GM23338 (cell line): ENCODE measurements around the gene GID4. TPM values are rescaled to one million over a fixed set of nuclear protein-coding genes. Genes with fewer than 3 reads are reported as not detected.

Source experiments
- ATAC-seq: fragments of 200-7000 bp; cut with Tn5 transposase; 3 replicates; pipeline ENCODE4 v1.9.1; 2020
- DNase-seq: peaks from one replicate; pipeline ENCODE4 v3.0.0-alpha.2; 2015; ENCODE audit warnings: low spot score
- H2AFZ ChIP-seq: fragments of 200-600 bp; sonication (generic); 2 replicates; pipeline ENCODE4 v1.8.0; 2016; ENCODE audit warnings: antibody characterized with exemption, mild to moderate bottlenecking, moderate library complexity
- H3F3A ChIP-seq: fragments of 200-600 bp; sonication (generic); replicated peaks from 2 replicates; pipeline ENCODE4 v1.8.0; 2017; ENCODE audit warnings: antibody characterized with exemption, mixed run types, low read depth
- H3K27ac ChIP-seq: fragments of 200-600 bp; sonication (generic); 2 replicates; pipeline ENCODE4 v1.6.1; 2016; ENCODE audit warnings: low read depth
- H3K27me3 ChIP-seq: fragments of 200-600 bp; sonication (generic); 2 replicates; pipeline ENCODE4 v1.8.0; 2016; ENCODE audit warnings: mild to moderate bottlenecking, mixed run types, moderate library complexity; ENCODE audit not compliant: insufficient read depth
- H3K36me3 ChIP-seq: fragments of 200-600 bp; sonication (generic); 2 replicates; pipeline ENCODE4 v1.8.0; 2016; ENCODE audit warnings: mild to moderate bottlenecking; ENCODE audit not compliant: insufficient read depth
- H3K4me1 ChIP-seq: fragments of 200-600 bp; sonication (generic); 2 replicates; pipeline ENCODE4 v1.8.0; 2016; ENCODE audit warnings: mild to moderate bottlenecking, moderate library complexity; ENCODE audit not compliant: insufficient read depth
- H3K4me2 ChIP-seq: fragments of 200-600 bp; sonication (generic); 2 replicates; pipeline ENCODE4 v1.7.1; 2017; ENCODE audit warnings: mixed run types
- H3K4me3 ChIP-seq: fragments of 200-600 bp; sonication (generic); 2 replicates; pipeline ENCODE4 v1.6.1; 2016; ENCODE audit warnings: mixed run types
- H3K79me2 ChIP-seq: fragments of 200-600 bp; sonication (generic); replicated peaks from 2 replicates; pipeline ENCODE4 v1.8.0; 2017; ENCODE audit warnings: mild to moderate bottlenecking; ENCODE audit not compliant: insufficient read depth
- H3K9me2 ChIP-seq: fragments of 200-600 bp; sonication (generic); 2 replicates; pipeline ENCODE4 v1.8.0; 2017; ENCODE audit not compliant: insufficient read depth
- H4K20me1 ChIP-seq: fragments of 200-600 bp; sonication (generic); replicated peaks from 2 replicates; pipeline ENCODE4 v1.8.0; 2017; ENCODE audit warnings: mild to moderate bottlenecking; ENCODE audit not compliant: insufficient read depth
- H3K27ac Mint-ChIP-seq: 2 replicates; pipeline ENCODE4 v1.8.0; 2020; ENCODE audit warnings: inconsistent platforms, mild to moderate bottlenecking, moderate library complexity, mixed read lengths
- H3K27me3 Mint-ChIP-seq: 3 replicates; pipeline ENCODE4 v1.8.0; 2022; ENCODE audit warnings: low read depth, mild to moderate bottlenecking, moderate library complexity, mixed read lengths, inconsistent platforms; ENCODE audit not compliant: insufficient read depth, poor library complexity
- H3K36me3 Mint-ChIP-seq: 3 replicates; pipeline ENCODE4 v1.8.0; 2021; ENCODE audit warnings: low read depth, mild to moderate bottlenecking, inconsistent platforms, moderate library complexity, mixed read lengths
- H3K4me1 Mint-ChIP-seq: 3 replicates; pipeline ENCODE4 v1.8.0; 2020; ENCODE audit warnings: mild to moderate bottlenecking, inconsistent platforms, mixed read lengths
- H3K4me3 Mint-ChIP-seq: 3 replicates; pipeline ENCODE4 v1.8.0; 2021; ENCODE audit warnings: moderate library complexity, mild to moderate bottlenecking, inconsistent platforms, mixed read lengths
- H3K9me3 Mint-ChIP-seq: 3 replicates; pipeline ENCODE4 v1.8.0; 2020; ENCODE audit warnings: moderate library complexity, mild to moderate bottlenecking, inconsistent platforms, mixed read lengths
- CREB1 ChIP-seq: fragments of 250-450 bp; sonication (Bioruptor Pico); IDR thresholded peaks from 2 replicates; pipeline ENCODE4 v1.5.0; 2020; ENCODE audit warnings: low read depth, mild to moderate bottlenecking, moderate library complexity
- CTCF ChIP-seq, 2 experiments: fragments of 200-600 bp in 1 of 2; sonication (generic) in 1 of 2; conservative IDR thresholded peaks; 2 replicates each; pipeline versions ENCODE4 v1.5.1 to v1.6.1; 2016 to 2017; ENCODE audit warnings: antibody characterized with exemption in 2 of 2, low read depth in 2 of 2, mild to moderate bottlenecking in 2 of 2, moderate library complexity in 1 of 2
- EZH2 ChIP-seq: fragments of 200-600 bp; sonication (generic); IDR thresholded peaks from one replicate; pipeline ENCODE4 v1.8.0; 2017; ENCODE audit warnings: antibody characterized with exemption, mild to moderate bottlenecking, low read depth; ENCODE audit not compliant: unreplicated experiment
- EZH2phosphoT487 ChIP-seq: fragments of 200-600 bp; sonication (generic); IDR thresholded peaks from one replicate; pipeline ENCODE4 v1.8.1; 2018; ENCODE audit warnings: antibody characterized with exemption; ENCODE audit not compliant: unreplicated experiment
- JUNB ChIP-seq: IDR thresholded peaks from one replicate; pipeline ENCODE4 v1.6.1; 2016; ENCODE audit warnings: antibody characterized with exemption; ENCODE audit not compliant: unreplicated experiment
- NANOG ChIP-seq: IDR thresholded peaks from 2 replicates; pipeline ENCODE4 v1.6.1; 2016; ENCODE audit warnings: antibody characterized with exemption, borderline replicate concordance
- POLR2AphosphoS5 ChIP-seq: IDR thresholded peaks from 2 replicates; pipeline ENCODE4 v1.6.1; 2016; ENCODE audit warnings: antibody characterized with exemption, low read depth
- STAT1 ChIP-seq: IDR thresholded peaks from one replicate; pipeline ENCODE4 v1.6.1; 2016; ENCODE audit warnings: antibody characterized with exemption; ENCODE audit not compliant: unreplicated experiment
- ZNF114 ChIP-seq: fragments of 250-450 bp; sonication (Bioruptor Pico); IDR thresholded peaks from 2 replicates; pipeline ENCODE4 v1.5.0; 2020; ENCODE audit warnings: mild to moderate bottlenecking, moderate library complexity
- ZNF331 ChIP-seq: fragments of 250-450 bp; sonication (Bioruptor Pico); IDR thresholded peaks from 2 replicates; pipeline ENCODE4 v1.5.0; 2020; ENCODE audit warnings: low read depth, mild to moderate bottlenecking, moderate library complexity
- polyA plus RNA-seq: library from polyadenylated mRNA; unstranded; fragments of >200 nt; fragmentation: Nextera tagmentation; extraction: Ambion mirVana; gene quantifications from 2 replicates; pipeline ENCODE4 v1.2.1, GENCODE V29; 2016
- total RNA-seq: library from RNA; depleted of rRNA; stranded (reverse); fragments of >200 nt; shearing (Covaris generic); gene quantifications from 2 replicates; pipeline ENCODE4 v1.2.3, GENCODE V29; 2014
- TF ChIP-seq, protein P1 (sequence below): fragments of 250-450 bp; sonication (Bioruptor Pico); IDR thresholded peaks from 2 replicates; pipeline ENCODE4 v1.5.0; 2020; ENCODE audit warnings: mild to moderate bottlenecking, moderate library complexity
- TF ChIP-seq, protein P2 (sequence below): IDR thresholded peaks from one replicate; pipeline ENCODE4 v1.6.1; 2018; ENCODE audit warnings: antibody characterized with exemption; ENCODE audit not compliant: unreplicated experiment
- TF ChIP-seq, protein P3 (sequence below): IDR thresholded peaks from 2 replicates; pipeline ENCODE4 v1.6.1; 2016; ENCODE audit warnings: antibody characterized with exemption

GID4 gene
- total and polyA plus RNA-seq, 2 experiments from 2014 or later: 6.3 to 11.2 TPM

DNA sequence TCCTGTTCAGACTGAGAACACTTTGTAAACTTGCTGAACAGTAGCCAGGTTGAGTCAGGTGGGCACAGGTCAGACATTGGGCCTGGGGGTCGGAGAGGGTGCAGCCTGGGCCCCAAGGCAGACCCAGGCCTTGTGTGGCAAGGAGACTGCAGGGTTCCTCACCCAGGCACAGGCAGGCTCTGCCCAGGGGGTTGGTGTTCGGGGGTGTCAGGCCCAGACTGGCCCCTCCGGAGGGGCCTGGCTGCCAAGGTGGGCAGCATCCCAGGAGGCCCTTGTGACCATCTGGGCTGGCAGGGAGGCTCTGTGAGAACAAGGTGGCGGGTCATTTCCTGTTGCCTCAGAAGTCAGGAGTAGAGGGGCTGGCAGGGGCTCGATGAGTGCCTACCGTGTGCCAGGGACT, 68.8 kb downstream of the GID4 start:
- DNase-seq: no peak
- H3K27me3 ChIP-seq: no peaks in the 10 kb centered on the region

More for the DNA sequence above, 68.8 kb downstream of the GID4 start:
- Histone ChIP-seq H3K36me3 (no peaks in the 10 kb centered on the region), H3K4me3 (no peak overlapping the region), H3F3A (no peaks in the 10 kb centered on the region), H3K79me2 (no peaks in the 10 kb centered on the region), H4K20me1 (no peaks in the 10 kb centered on the region; the same call in 1 of the 2 replicates), H2AFZ (no peak overlapping the region), H3K9me2 (no peaks in the 10 kb centered on the region), H3K4me1 (no peaks in the 10 kb centered on the region), H3K27ac (no peak overlapping the region), H3K4me2 (no peak overlapping the region)
- H3K36me3 Mint-ChIP-seq: peaks cover 6% of the 10 kb centered on the region
- H3K9me3 Mint-ChIP-seq: no peaks in the 10 kb centered on the region
- TF ChIP-seq, protein P1, sequence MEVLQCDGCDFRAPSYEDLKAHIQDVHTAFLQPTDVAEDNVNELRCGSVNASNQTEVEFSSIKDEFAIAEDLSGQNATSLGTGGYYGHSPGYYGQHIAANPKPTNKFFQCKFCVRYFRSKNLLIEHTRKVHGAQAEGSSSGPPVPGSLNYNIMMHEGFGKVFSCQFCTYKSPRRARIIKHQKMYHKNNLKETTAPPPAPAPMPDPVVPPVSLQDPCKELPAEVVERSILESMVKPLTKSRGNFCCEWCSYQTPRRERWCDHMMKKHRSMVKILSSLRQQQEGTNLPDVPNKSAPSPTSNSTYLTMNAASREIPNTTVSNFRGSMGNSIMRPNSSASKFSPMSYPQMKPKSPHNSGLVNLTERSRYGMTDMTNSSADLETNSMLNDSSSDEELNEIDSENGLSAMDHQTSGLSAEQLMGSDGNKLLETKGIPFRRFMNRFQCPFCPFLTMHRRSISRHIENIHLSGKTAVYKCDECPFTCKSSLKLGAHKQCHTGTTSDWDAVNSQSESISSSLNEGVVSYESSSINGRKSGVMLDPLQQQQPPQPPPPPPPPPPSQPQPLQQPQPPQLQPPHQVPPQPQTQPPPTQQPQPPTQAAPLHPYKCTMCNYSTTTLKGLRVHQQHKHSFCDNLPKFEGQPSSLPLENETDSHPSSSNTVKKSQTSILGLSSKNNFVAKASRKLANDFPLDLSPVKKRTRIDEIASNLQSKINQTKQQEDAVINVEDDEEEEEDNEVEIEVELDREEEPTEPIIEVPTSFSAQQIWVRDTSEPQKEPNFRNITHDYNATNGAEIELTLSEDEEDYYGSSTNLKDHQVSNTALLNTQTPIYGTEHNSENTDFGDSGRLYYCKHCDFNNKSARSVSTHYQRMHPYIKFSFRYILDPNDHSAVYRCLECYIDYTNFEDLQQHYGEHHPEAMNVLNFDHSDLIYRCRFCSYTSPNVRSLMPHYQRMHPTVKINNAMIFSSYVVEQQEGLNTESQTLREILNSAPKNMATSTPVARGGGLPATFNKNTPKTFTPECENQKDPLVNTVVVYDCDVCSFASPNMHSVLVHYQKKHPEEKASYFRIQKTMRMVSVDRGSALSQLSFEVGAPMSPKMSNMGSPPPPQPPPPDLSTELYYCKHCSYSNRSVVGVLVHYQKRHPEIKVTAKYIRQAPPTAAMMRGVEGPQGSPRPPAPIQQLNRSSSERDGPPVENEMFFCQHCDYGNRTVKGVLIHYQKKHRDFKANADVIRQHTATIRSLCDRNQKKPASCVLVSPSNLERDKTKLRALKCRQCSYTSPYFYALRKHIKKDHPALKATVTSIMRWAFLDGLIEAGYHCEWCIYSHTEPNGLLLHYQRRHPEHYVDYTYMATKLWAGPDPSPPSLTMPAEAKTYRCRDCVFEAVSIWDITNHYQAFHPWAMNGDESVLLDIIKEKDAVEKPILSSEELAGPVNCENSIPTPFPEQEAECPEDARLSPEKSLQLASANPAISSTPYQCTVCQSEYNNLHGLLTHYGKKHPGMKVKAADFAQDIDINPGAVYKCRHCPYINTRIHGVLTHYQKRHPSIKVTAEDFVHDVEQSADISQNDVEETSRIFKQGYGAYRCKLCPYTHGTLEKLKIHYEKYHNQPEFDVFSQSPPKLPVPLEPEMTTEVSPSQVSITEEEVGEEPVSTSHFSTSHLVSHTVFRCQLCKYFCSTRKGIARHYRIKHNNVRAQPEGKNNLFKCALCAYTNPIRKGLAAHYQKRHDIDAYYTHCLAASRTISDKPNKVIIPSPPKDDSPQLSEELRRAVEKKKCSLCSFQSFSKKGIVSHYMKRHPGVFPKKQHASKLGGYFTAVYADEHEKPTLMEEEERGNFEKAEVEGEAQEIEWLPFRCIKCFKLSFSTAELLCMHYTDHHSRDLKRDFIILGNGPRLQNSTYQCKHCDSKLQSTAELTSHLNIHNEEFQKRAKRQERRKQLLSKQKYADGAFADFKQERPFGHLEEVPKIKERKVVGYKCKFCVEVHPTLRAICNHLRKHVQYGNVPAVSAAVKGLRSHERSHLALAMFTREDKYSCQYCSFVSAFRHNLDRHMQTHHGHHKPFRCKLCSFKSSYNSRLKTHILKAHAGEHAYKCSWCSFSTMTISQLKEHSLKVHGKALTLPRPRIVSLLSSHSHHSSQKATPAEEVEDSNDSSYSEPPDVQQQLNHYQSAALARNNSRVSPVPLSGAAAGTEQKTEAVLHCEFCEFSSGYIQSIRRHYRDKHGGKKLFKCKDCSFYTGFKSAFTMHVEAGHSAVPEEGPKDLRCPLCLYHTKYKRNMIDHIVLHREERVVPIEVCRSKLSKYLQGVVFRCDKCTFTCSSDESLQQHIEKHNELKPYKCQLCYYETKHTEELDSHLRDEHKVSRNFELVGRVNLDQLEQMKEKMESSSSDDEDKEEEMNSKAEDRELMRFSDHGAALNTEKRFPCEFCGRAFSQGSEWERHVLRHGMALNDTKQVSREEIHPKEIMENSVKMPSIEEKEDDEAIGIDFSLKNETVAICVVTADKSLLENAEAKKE (CRISPR knock-in tag): no peak
- TF ChIP-seq POLR2AphosphoS5: no peak; the same call in 1 of the 2 replicates
- TF ChIP-seq, protein P2, sequence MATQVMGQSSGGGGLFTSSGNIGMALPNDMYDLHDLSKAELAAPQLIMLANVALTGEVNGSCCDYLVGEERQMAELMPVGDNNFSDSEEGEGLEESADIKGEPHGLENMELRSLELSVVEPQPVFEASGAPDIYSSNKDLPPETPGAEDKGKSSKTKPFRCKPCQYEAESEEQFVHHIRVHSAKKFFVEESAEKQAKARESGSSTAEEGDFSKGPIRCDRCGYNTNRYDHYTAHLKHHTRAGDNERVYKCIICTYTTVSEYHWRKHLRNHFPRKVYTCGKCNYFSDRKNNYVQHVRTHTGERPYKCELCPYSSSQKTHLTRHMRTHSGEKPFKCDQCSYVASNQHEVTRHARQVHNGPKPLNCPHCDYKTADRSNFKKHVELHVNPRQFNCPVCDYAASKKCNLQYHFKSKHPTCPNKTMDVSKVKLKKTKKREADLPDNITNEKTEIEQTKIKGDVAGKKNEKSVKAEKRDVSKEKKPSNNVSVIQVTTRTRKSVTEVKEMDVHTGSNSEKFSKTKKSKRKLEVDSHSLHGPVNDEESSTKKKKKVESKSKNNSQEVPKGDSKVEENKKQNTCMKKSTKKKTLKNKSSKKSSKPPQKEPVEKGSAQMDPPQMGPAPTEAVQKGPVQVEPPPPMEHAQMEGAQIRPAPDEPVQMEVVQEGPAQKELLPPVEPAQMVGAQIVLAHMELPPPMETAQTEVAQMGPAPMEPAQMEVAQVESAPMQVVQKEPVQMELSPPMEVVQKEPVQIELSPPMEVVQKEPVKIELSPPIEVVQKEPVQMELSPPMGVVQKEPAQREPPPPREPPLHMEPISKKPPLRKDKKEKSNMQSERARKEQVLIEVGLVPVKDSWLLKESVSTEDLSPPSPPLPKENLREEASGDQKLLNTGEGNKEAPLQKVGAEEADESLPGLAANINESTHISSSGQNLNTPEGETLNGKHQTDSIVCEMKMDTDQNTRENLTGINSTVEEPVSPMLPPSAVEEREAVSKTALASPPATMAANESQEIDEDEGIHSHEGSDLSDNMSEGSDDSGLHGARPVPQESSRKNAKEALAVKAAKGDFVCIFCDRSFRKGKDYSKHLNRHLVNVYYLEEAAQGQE: no peak
- TF ChIP-seq CTCF (conservative IDR thresholded peaks at IDR 0.05; ENCODE audit: low read depth in 2 of 2): no peak
- TF ChIP-seq EZH2: no peak
- TF ChIP-seq STAT1: no peak
- TF ChIP-seq, protein P3, sequence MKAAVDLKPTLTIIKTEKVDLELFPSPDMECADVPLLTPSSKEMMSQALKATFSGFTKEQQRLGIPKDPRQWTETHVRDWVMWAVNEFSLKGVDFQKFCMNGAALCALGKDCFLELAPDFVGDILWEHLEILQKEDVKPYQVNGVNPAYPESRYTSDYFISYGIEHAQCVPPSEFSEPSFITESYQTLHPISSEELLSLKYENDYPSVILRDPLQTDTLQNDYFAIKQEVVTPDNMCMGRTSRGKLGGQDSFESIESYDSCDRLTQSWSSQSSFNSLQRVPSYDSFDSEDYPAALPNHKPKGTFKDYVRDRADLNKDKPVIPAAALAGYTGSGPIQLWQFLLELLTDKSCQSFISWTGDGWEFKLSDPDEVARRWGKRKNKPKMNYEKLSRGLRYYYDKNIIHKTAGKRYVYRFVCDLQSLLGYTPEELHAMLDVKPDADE: no peak
- no peak for TF ChIP-seq JUNB
- no peak for TF ChIP-seq ZNF114 (CRISPR knock-in tag)
- TF ChIP-seq NANOG: no peak
- no peak for TF ChIP-seq EZH2phosphoT487
- no peak for TF ChIP-seq CREB1 (CRISPR knock-in tag)
- no peak for TF ChIP-seq ZNF331 (CRISPR knock-in tag)
- H3K4me3 Mint-ChIP-seq: no peak overlapping the region
- peaks cover 6% of the 10 kb centered on the region; the same call in 2 of the 3 replicates for H3K4me1 Mint-ChIP-seq
- no peak for ATAC-seq
- H3K27ac Mint-ChIP-seq: no peak overlapping the region
- peaks cover 4% of the 10 kb centered on the region for H3K27me3 Mint-ChIP-seq
